Measurements from ENCODE around the gene RAPGEF1. TPM values are rescaled to one million over a fixed set of nuclear protein-coding genes. Genes with fewer than 3 reads are reported as not detected.

Gene RAPGEF1
- total RNA-seq, 1 donor from 2014 or later = 33.3 TPM

- H3K27me3 Mint-ChIP-seq (ENCODE audit: insufficient read depth, low read depth) = peaks cover 2% of the 10 kb centered on the region
- H3K9me3 Mint-ChIP-seq = peaks cover 4% of the 10 kb centered on the region
- no peak overlapping the region for H3K4me3 ChIP-seq
- H4K20me1 ChIP-seq (ENCODE audit: low read depth) = peaks cover 60% of the 10 kb centered on the region
- H3K27ac Mint-ChIP-seq = peak overlapping the region; percentile 25
- no peak overlapping the region for H3K4me2 ChIP-seq
- no peaks in the 10 kb centered on the region for H3K36me3 ChIP-seq
- DNase-seq (ENCODE audit: low spot score) = no peak
- H3K9me3 ChIP-seq (ENCODE audit: low read depth) = no peaks in the 10 kb centered on the region
- no peak overlapping the region for H3K9ac ChIP-seq
- H3K27me3 ChIP-seq = no peaks in the 10 kb centered on the region
- peaks cover 40% of the 10 kb centered on the region for H3K4me1 Mint-ChIP-seq
- H2AFZ ChIP-seq (replicated peaks) = no peak overlapping the region
- no peaks in the 10 kb centered on the region for H3F3A ChIP-seq (ENCODE audit: low read depth)
- TF ChIP-seq EZH2 (IDR thresholded peaks at IDR 0.05) (no peak), EZH2phosphoT487 (IDR thresholded peaks at IDR 0.05) (no peak), CTCF (IDR thresholded peaks at IDR 0.05) (no peak)
- H3K4me1 ChIP-seq = peaks cover 12% of the 10 kb centered on the region
- no peak overlapping the region for H3K27ac ChIP-seq
- H3K36me3 Mint-ChIP-seq = peaks cover 29% of the 10 kb centered on the region
- H3K79me2 ChIP-seq (ENCODE audit: low read depth) = peaks cover 72% of the 10 kb centered on the region
- H3K4me3 Mint-ChIP-seq = no peak overlapping the region
Measured at GRCh38 chr9:131731644-131732043, 8.2 kb downstream of the RAPGEF1 start.

- peaks cover 56% of the 10 kb centered on the region for H4K20me1 ChIP-seq (ENCODE audit: low read depth)
- peaks cover 12% of the 10 kb centered on the region for H3K4me1 ChIP-seq
- H3K9me3 Mint-ChIP-seq = peaks cover 6% of the 10 kb centered on the region
Measured at GRCh38 chr9:131731237-131731636, 8.6 kb downstream of the RAPGEF1 start.

GRCh38 chr9:131728961-131729360 is 10.9 kb downstream of the RAPGEF1 start:
- peak overlapping the region; percentile 31 for H3K4me2 ChIP-seq
- Mint-ChIP-seq H3K27me3 (ENCODE audit: insufficient read depth, low read depth) (no peaks in the 10 kb centered on the region), H3K27ac (no peak overlapping the region), H3K36me3 (peaks cover 22% of the 10 kb centered on the region), H3K9me3 (peaks cover 20% of the 10 kb centered on the region), H3K4me1 (peaks cover 25% of the 10 kb centered on the region), H3K4me3 (no peak overlapping the region)
- no peak for DNase-seq (ENCODE audit: low spot score)
- H3K9me3 ChIP-seq (ENCODE audit: low read depth) = no peaks in the 10 kb centered on the region
- no peaks in the 10 kb centered on the region for H3K27me3 ChIP-seq
- H2AFZ ChIP-seq (replicated peaks) = no peak overlapping the region
- no peak overlapping the region for H3K4me3 ChIP-seq
- H3K79me2 ChIP-seq (ENCODE audit: low read depth) = peaks cover 54% of the 10 kb centered on the region
- no peak overlapping the region for H3K9ac ChIP-seq
- no peak for TF ChIP-seq EZH2phosphoT487 (IDR thresholded peaks at IDR 0.05)
- TF ChIP-seq CTCF (IDR thresholded peaks at IDR 0.05) = no peak
- TF ChIP-seq EZH2 (IDR thresholded peaks at IDR 0.05) = no peak
- H4K20me1 ChIP-seq (ENCODE audit: low read depth) = peaks cover 36% of the 10 kb centered on the region
- no peak overlapping the region for H3K27ac ChIP-seq
- no peaks in the 10 kb centered on the region for H3F3A ChIP-seq (ENCODE audit: low read depth)
- no peaks in the 10 kb centered on the region for H3K36me3 ChIP-seq
- H3K4me1 ChIP-seq = peaks cover 12% of the 10 kb centered on the region

More at GRCh38 chr9:131731237-131731636, 8.6 kb downstream of the RAPGEF1 start:
- H3K27me3 ChIP-seq = no peaks in the 10 kb centered on the region
- H2AFZ ChIP-seq (replicated peaks) = no peak overlapping the region
- no peaks in the 10 kb centered on the region for H3K36me3 ChIP-seq
- H3K9me3 ChIP-seq (ENCODE audit: low read depth) = no peaks in the 10 kb centered on the region
- TF ChIP-seq EZH2 (IDR thresholded peaks at IDR 0.05) = no peak
- TF ChIP-seq CTCF (IDR thresholded peaks at IDR 0.05) = no peak
- no peak for TF ChIP-seq EZH2phosphoT487 (IDR thresholded peaks at IDR 0.05)
- Mint-ChIP-seq H3K27ac (peak overlapping the region; percentile 25), H3K27me3 (ENCODE audit: insufficient read depth, low read depth) (peaks cover 1% of the 10 kb centered on the region), H3K4me3 (no peak overlapping the region), H3K4me1 (peaks cover 36% of the 10 kb centered on the region), H3K36me3 (peaks cover 30% of the 10 kb centered on the region)
- no peak overlapping the region for H3K4me3 ChIP-seq
- DNase-seq (ENCODE audit: low spot score) = no peak
- H3K4me2 ChIP-seq = no peak overlapping the region
- peaks cover 68% of the 10 kb centered on the region for H3K79me2 ChIP-seq (ENCODE audit: low read depth)
- no peak overlapping the region for H3K9ac ChIP-seq
- H3F3A ChIP-seq (ENCODE audit: low read depth) = no peaks in the 10 kb centered on the region
- no peak overlapping the region for H3K27ac ChIP-seq
